ENCODE measurements around the gene AIG1.

Gene AIG1

GRCh38 chr6:143205131-143205535 is 144.4 kb downstream of the AIG1 start:
- Histone ChIP-seq H3K4me2 (ENCODE audit: insufficient read depth, low read length) (no peak overlapping the region), H3K9ac (ENCODE audit: low read depth, low read length) (no peak overlapping the region), H3K4me3 (ENCODE audit: low read depth in 1 of 2, low read length in 2 of 2) (no peak overlapping the region), H3K4me1 (ENCODE audit: insufficient read depth, low read length) (no peaks in the 10 kb centered on the region), H3K79me2 (ENCODE audit: insufficient read depth, low read length) (no peaks in the 10 kb centered on the region), H3K9me3 (ENCODE audit: insufficient read depth, low read length, severe bottlenecking) (no peaks in the 10 kb centered on the region), H2AFZ (ENCODE audit: low read depth, low read length) (no peak overlapping the region), H4K20me1 (ENCODE audit: insufficient read depth, low read length) (no peaks in the 10 kb centered on the region), H3K27ac (ENCODE audit: low read length) (no peak overlapping the region), H3K27me3 (ENCODE audit: insufficient read depth, low read length, poor library complexity) (no peaks in the 10 kb centered on the region), H3K36me3 (ENCODE audit: insufficient read depth, low read length) (no peaks in the 10 kb centered on the region)
- DNase-seq = no peak
- no peak for ATAC-seq (ENCODE audit: insufficient read depth, low read depth)
- TF ChIP-seq, protein P1, sequence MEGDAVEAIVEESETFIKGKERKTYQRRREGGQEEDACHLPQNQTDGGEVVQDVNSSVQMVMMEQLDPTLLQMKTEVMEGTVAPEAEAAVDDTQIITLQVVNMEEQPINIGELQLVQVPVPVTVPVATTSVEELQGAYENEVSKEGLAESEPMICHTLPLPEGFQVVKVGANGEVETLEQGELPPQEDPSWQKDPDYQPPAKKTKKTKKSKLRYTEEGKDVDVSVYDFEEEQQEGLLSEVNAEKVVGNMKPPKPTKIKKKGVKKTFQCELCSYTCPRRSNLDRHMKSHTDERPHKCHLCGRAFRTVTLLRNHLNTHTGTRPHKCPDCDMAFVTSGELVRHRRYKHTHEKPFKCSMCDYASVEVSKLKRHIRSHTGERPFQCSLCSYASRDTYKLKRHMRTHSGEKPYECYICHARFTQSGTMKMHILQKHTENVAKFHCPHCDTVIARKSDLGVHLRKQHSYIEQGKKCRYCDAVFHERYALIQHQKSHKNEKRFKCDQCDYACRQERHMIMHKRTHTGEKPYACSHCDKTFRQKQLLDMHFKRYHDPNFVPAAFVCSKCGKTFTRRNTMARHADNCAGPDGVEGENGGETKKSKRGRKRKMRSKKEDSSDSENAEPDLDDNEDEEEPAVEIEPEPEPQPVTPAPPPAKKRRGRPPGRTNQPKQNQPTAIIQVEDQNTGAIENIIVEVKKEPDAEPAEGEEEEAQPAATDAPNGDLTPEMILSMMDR (IDR thresholded peaks at IDR 0.05; ENCODE audit: borderline replicate concordance, extremely low read depth, low read length, poor library complexity, severe bottlenecking) = no peak
- no peak for TF ChIP-seq EZH2 (IDR thresholded peaks at IDR 0.05; ENCODE audit: borderline replicate concordance, low read depth, low read length, severe bottlenecking)

- ATAC-seq (ENCODE audit: insufficient read depth, low read depth) (no peak), DNase-seq (no peak)
- no peaks in the 10 kb centered on the region for H3K36me3 ChIP-seq (ENCODE audit: insufficient read depth, low read length)
- H3K9ac ChIP-seq (ENCODE audit: low read depth, low read length) = no peak overlapping the region
- no peaks in the 10 kb centered on the region for H3K79me2 ChIP-seq (ENCODE audit: insufficient read depth, low read length)
- TF ChIP-seq, protein P1 (IDR thresholded peaks at IDR 0.05; ENCODE audit: borderline replicate concordance, extremely low read depth, low read length, poor library complexity, severe bottlenecking) = no peak
- no peak for TF ChIP-seq EZH2 (IDR thresholded peaks at IDR 0.05; ENCODE audit: borderline replicate concordance, low read depth, low read length, severe bottlenecking)
- H3K4me2 ChIP-seq (ENCODE audit: insufficient read depth, low read length) = no peak overlapping the region
- no peak overlapping the region for H3K27ac ChIP-seq (ENCODE audit: low read length)
- H2AFZ ChIP-seq (ENCODE audit: low read depth, low read length) = no peak overlapping the region
- no peaks in the 10 kb centered on the region for H4K20me1 ChIP-seq (ENCODE audit: insufficient read depth, low read length)
- no peaks in the 10 kb centered on the region for H3K27me3 ChIP-seq (ENCODE audit: insufficient read depth, low read length, poor library complexity)
- H3K9me3 ChIP-seq (ENCODE audit: insufficient read depth, low read length, severe bottlenecking) = no peaks in the 10 kb centered on the region
- H3K4me3 ChIP-seq (ENCODE audit: low read depth in 1 of 2, low read length in 2 of 2) = no peak overlapping the region
- no peaks in the 10 kb centered on the region for H3K4me1 ChIP-seq (ENCODE audit: insufficient read depth, low read length)
Measured at GRCh38 chr6:143205585-143205984, 144.9 kb downstream of the AIG1 start.

DNA sequence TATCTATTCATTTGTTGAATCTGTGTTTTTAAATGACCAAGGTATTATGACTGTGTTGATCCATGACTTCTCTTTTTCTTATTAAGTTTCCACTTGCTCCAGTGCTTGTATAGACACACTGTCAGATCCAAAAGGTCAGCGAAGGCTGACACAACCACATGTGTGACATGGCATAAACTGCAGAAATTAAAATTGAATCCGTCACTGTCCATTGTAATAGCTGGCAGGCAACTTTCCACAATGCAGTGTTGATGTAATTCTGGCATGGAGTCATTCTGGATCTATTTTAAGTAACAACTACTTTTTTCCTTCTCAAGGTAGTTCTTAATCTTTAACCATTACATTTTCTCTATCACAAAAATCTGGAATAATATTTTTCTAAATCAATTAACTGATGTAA is 145.3 kb downstream of the AIG1 start:
- H3K36me3 ChIP-seq (ENCODE audit: insufficient read depth, low read length) = no peaks in the 10 kb centered on the region
- H3K9ac ChIP-seq (ENCODE audit: low read depth, low read length) = no peak overlapping the region
- no peak overlapping the region for H3K4me2 ChIP-seq (ENCODE audit: insufficient read depth, low read length)
- no peak overlapping the region for H3K27ac ChIP-seq (ENCODE audit: low read length)
- H3K4me1 ChIP-seq (ENCODE audit: insufficient read depth, low read length) = no peaks in the 10 kb centered on the region
- no peaks in the 10 kb centered on the region for H4K20me1 ChIP-seq (ENCODE audit: insufficient read depth, low read length)
- TF ChIP-seq, protein P1 (IDR thresholded peaks at IDR 0.05; ENCODE audit: borderline replicate concordance, extremely low read depth, low read length, poor library complexity, severe bottlenecking) = no peak
- no peak for TF ChIP-seq EZH2 (IDR thresholded peaks at IDR 0.05; ENCODE audit: borderline replicate concordance, low read depth, low read length, severe bottlenecking)
- H3K79me2 ChIP-seq (ENCODE audit: insufficient read depth, low read length) = no peaks in the 10 kb centered on the region
- DNase-seq (no peak), ATAC-seq (ENCODE audit: insufficient read depth, low read depth) (no peak)
- no peak overlapping the region for H3K4me3 ChIP-seq (ENCODE audit: low read depth in 1 of 2, low read length in 2 of 2)
- H2AFZ ChIP-seq (ENCODE audit: low read depth, low read length) = no peak overlapping the region
- no peaks in the 10 kb centered on the region for H3K9me3 ChIP-seq (ENCODE audit: insufficient read depth, low read length, severe bottlenecking)
- H3K27me3 ChIP-seq (ENCODE audit: insufficient read depth, low read length, poor library complexity) = no peaks in the 10 kb centered on the region

DNA sequence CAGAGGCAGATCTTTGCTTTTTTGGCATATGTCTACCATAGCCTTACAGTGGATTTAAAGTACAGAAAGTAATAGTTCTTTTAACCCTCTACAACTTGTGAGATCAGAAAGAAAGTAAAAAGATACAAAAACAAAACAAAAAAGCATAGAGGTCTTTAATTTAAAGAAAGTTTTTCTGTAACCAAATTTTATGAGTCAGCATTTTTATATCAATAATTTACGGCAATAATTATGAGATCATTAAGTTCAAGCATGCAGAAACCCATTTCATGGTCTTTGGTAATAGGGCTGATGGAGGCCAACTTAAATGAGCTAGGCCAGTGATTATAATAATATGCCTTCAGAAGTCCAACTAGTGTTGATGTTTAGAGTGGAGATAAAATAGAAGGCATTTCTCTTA is 145.9 kb downstream of the AIG1 start:
- no peak overlapping the region for H3K4me3 ChIP-seq (ENCODE audit: low read depth in 1 of 2, low read length in 2 of 2)

More for the DNA sequence above, 145.9 kb downstream of the AIG1 start:
- Histone ChIP-seq H4K20me1 (ENCODE audit: insufficient read depth, low read length) (no peaks in the 10 kb centered on the region), H3K9ac (ENCODE audit: low read depth, low read length) (no peak overlapping the region), H3K27me3 (ENCODE audit: insufficient read depth, low read length, poor library complexity) (no peaks in the 10 kb centered on the region), H3K79me2 (ENCODE audit: insufficient read depth, low read length) (no peaks in the 10 kb centered on the region), H2AFZ (ENCODE audit: low read depth, low read length) (no peak overlapping the region), H3K9me3 (ENCODE audit: insufficient read depth, low read length, severe bottlenecking) (no peaks in the 10 kb centered on the region), H3K27ac (ENCODE audit: low read length) (no peak overlapping the region), H3K36me3 (ENCODE audit: insufficient read depth, low read length) (no peaks in the 10 kb centered on the region), H3K4me2 (ENCODE audit: insufficient read depth, low read length) (no peak overlapping the region), H3K4me1 (ENCODE audit: insufficient read depth, low read length) (no peaks in the 10 kb centered on the region)
- TF ChIP-seq, protein P1 (IDR thresholded peaks at IDR 0.05; ENCODE audit: borderline replicate concordance, extremely low read depth, low read length, poor library complexity, severe bottlenecking) = no peak
- TF ChIP-seq EZH2 (IDR thresholded peaks at IDR 0.05; ENCODE audit: borderline replicate concordance, low read depth, low read length, severe bottlenecking) = no peak
- no peak for ATAC-seq (ENCODE audit: insufficient read depth, low read depth)
- no peak for DNase-seq
